NCI-H526 (cell line): ENCODE data around the gene LLGL2.
A peak's percentile ranks its signal among the peaks of the same experiment; 100 is the strongest.

Experiments
- DNase-seq, 2 experiments: peaks; one replicate each; lab custom pipeline; 2025; lab: John Stamatoyannopoulos, UW

The LLGL2 gene

DNA sequence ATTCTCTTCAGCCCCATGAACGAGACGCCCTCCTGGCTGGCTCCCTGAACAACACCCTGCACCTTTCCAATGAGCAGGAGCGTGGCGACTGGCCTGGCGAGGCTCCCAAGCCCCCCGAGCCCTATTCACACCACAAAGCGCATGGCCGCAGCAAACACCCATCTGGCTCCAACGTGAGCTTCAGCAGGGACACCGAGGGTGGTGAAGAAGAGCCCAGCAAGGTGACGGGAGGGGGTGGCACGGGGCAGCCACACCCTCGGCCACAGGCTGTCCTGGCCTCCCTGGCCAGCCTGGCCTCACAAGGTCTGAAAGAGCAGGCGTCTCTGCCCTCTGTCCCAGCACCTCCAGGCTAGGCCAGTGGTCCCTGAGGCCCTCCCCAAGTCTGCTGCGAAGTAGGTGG lies 33.8 kb upstream of the LLGL2 start:
- no peak for DNase-seq

GRCh38 chr17:75492555-75493168 lies 32.8 kb upstream of the LLGL2 start:
- no peak for DNase-seq

- no peak for DNase-seq
Measured at GRCh38 chr17:75493476-75494129, 31.9 kb upstream of the LLGL2 start.

DNA sequence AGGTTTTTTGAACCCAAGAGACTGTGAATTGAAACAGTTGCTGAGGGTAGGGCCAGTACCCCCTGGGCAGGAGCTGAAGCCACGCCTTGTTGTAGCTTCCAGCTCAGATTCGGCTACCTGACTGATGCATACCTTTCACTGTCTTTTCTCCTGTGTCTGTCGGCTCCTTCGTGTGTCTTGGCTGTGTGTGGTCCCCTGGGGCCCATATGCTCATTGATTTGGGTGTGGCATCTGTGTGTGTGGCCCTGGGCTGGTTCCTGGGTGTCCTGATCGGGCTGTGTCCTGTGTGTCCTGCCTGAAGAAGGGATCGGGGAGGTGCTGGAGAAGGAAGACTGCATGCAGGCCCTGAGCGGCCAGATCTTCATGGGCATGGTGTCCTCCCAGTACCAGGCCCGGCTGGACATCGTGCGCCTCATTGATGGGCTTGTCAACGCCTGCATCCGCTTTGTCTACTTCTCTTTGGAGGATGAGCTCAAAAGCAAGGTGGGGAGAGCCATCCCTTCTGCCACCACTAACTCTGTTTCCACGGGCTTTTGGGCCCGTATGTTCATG lies 31.1 kb upstream of the LLGL2 start:
- no peak for DNase-seq

DNA sequence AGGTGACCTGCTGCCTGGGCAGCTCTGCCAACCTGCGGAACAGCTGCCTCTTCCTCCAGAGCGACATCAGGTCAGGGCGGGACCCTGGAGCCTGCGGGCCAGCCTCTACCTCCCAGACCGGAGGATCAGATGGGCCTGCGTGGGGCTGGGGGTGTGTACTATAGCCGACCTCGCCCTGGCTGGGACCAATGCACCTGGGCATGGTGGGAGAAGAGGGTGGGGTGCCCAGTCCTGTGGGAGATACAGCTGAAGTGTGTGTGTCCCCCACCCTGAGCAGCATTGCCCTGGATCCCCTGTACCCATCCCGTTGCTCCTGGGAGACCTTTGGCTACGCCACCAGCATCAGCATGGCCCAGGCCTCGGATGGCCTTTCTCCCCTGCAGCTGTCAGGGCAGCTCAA lies 29.5 kb upstream of the LLGL2 start:
- no peak for DNase-seq

- DNase-seq, result no peak
Measured at GRCh38 chr17:75498039-75498725, 27.3 kb upstream of the LLGL2 start.

DNA sequence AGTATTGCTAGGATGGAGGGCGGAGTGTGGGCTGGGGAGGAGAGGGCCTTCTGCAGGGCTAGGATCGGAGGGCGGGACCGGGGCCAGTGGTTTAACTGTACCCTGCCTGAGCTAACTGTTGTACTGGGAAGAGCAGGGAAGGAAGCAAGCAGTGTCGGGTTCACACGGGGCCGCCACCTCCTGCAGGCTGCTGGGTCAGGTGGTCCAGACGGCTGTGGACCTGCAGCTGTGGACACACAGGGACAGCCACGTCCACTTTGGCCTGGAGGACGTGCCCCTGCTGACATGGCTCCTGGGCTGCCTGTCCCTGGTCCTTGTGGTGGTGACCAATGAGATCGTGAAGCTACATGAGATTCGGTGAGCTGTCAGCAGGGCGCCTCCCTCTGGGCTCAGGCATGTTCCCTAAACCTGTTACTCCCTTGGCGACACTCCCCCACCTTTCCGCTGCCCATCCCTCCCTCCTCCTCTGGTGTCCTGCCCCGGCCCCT lies 26.7 kb upstream of the LLGL2 start:
- DNase-seq, result no peak

GRCh38 chr17:75499313-75500022 lies 26.0 kb upstream of the LLGL2 start:
- no peak for DNase-seq

- no peak for DNase-seq
Measured at GRCh38 chr17:75500419-75501216, 24.9 kb upstream of the LLGL2 start.

DNA sequence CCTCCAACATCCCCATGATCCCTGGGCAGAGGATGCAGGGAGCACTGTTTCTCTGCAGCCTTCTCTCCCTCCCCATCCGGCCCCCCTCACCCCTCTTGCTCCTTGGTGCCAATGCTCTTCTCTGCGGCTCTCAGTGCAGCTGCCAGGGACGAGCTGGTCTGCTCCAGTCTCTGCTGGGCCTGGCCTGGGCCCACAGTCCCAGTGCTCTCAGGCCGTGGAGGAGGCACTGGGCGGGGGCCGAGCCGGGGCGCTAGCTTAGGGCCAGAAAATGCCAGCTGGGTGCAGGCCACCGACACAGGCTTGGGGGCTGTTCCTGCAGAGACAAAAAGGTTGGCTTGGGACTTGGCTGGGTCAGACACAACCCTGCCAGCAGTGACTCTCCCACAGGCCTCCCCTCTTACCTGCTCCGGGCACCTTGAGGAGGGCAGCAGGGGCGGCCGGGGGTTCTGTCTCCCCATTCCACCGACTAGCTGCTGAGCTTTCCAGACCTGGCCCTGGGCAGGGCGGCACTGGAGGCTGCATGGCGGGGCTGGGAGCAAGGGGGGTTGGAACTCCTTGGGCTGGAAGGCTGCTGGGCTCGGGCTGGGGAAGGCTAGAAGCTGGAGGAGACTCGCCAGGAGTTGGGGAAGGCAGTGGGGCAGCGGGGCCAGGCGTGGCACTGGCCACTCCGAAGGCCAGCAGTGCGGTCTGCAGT lies 24.0 kb upstream of the LLGL2 start:
- DNase-seq, result no peak

DNA sequence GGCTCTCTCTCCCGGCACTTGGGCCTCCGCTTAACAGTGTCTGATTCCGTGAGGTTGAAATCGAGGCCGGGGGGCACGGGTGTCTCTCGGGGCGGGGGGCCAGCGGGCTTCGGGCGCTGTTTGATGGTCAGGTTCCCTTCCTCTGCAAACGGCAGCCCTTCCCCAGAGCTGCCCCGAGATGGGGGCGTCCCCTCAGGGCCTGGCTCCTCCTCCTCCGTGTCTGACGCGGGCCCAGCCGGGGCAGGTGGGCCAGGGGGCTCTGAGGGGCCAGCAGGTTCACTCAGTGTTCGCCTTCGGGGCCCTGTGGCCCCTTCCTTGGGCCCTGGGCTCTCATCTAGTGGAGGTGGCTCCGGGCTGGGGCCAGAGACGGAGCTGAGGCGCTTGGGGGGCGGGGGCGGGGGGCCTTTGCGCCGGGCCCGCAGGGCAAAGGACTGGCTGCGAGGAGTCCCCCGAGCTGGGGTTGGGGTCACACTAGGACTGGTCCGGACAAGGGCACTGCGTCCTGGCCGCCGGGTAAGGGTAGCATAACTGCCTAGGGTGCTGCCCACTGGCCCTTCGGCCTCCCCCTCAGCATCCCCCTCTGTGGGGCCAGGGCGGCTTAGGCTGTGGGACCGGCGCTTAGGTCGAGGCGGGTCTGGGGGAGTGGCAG lies 23.3 kb upstream of the LLGL2 start:
- DNase-seq, result no peak

DNA sequence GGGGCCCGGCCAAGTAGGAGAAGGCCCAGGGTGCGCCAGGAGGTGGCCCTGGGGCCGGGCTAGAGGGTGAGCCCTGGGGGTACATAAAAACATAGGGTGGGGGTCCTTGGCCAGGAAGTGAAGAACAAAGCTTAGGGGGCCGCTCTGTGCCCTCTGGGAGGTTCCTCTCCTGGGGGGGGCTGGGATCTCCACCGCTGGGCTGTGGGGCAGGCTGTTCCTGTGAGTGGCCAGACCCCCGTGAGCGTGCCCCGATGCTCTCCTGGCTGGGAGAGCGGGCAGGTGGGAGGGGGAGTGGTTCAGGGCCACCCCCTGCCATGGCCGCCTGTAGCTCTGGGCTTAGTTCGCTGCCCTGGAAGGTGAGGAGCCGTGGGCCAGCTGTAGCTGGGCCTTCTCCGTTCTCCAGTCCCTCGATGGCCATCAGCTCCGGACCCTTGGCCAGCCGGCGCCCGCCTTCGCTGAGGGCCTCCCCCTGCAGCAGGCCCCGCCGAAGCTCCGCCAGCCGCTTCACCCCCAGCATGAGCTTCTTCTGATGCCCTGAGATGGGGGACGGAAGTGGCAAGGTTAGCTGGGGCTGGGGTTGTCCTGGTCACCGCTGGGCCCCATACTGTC lies 22.7 kb upstream of the LLGL2 start:
- DNase-seq, result no peak

DNA sequence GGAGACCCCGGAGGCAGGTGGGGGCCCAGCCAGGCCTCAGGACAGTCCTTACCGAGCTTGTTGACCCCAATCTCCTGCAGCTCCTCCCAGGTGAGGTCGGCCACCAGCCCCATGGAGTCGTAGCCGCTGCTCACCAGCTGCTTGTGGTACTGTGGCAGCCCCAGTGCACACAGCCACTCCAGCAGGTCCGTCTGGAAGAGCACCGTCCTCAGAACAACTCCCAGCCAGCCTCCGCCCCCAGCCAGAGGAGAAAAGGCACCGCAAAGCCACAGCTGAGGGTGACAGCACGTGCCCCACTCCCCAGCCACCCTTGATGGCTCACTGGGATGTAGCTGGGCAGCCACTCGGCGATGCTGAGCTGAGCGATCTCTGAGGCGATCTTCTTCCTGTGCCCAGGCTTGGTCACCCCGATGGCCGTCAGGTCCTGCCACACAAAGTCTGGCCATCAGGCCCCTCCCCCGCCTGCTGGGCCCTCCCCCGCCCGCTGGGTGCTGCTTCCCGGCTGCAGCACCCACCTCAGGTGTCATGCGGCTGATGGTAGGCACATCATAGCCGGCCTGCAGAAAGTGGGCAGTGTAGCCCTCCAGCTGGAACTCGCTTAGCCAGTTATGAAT lies 22.1 kb upstream of the LLGL2 start:
- peak in 1 of 2 experiments; percentile 17 for DNase-seq

GRCh38 chr17:75503976-75504346 lies 21.5 kb upstream of the LLGL2 start:
- no peak for DNase-seq

- DNase-seq, result peak in 1 of 2 experiments; percentile 52
Measured at GRCh38 chr17:75504347-75505151, 20.9 kb upstream of the LLGL2 start.

- DNase-seq, result no peak
Measured at GRCh38 chr17:75505152-75505409, 20.4 kb upstream of the LLGL2 start.

DNA sequence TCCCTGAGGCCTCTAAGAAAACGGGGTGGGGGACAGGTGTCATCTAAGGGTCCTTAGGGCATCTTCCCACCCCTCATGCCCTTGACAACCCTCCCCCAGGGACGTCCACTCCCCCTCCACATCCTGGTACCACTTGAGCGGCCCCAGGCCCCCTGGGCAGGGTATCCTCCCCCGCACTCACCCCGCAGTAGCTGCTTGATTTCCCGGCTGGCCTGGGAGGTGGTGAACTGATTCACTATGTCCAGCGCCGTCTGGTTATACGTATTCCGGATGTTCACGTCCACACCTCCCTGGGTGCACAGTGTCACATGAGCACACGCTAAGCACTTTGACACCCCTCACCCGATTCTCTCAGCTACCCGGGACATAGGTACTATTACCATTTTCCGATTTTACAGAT lies 19.9 kb upstream of the LLGL2 start:
- DNase-seq, result no peak

- no peak for DNase-seq
Measured at GRCh38 chr17:75506134-75506533, 19.4 kb upstream of the LLGL2 start.

- DNase-seq, result no peak
Measured at GRCh38 chr17:75506888-75507287, 18.6 kb upstream of the LLGL2 start.
